Femur (tissue), 1 donor: Measurements from ENCODE around the gene PKDCC.
"Not testable (repeated sequence)": the region's sequence is repeated elsewhere in the genome, so short reads cannot be mapped to it uniquely, and the experiment has no call there.

Experiments used
- DNase-seq: peaks from one replicate; pipeline ENCODE4 v3.0.0-alpha.2; 2017

PKDCC gene

GRCh38 chr2:42050703-42051542, 3.1 kb downstream of the PKDCC start:
- no peak for DNase-seq

GRCh38 chr2:42051543-42052235, 3.9 kb downstream of the PKDCC start:
- DNase-seq, result no peak

- no peak for DNase-seq
These were observed 5.1 kb downstream of the PKDCC start for GRCh38 chr2:42052702-42053481.

- DNase-seq, result no peak
These were observed 5.6 kb downstream of the PKDCC start for GRCh38 chr2:42053482-42053790.

GRCh38 chr2:42053791-42054701, 6.2 kb downstream of the PKDCC start:
- DNase-seq, result peak; percentile 67

GRCh38 chr2:42054714-42055430, 7.1 kb downstream of the PKDCC start:
- DNase-seq, result no peak

GRCh38 chr2:42055573-42056514, 8.0 kb downstream of the PKDCC start:
- no peak for DNase-seq

GRCh38 chr2:42057159-42057901, 9.5 kb downstream of the PKDCC start:
- DNase-seq, result no peak

- DNase-seq, result no peak
These were observed 10.2 kb downstream of the PKDCC start for GRCh38 chr2:42057902-42058450.

GRCh38 chr2:42059261-42059898, 11.6 kb downstream of the PKDCC start:
- no peak for DNase-seq

GRCh38 chr2:42060028-42060427, 12.2 kb downstream of the PKDCC start:
- DNase-seq, result no peak

GRCh38 chr2:42060718-42061619, 13.1 kb downstream of the PKDCC start:
- peak; percentile 67 for DNase-seq

GRCh38 chr2:42061839-42062238, 14.0 kb downstream of the PKDCC start:
- no peak for DNase-seq

- no peak for DNase-seq
These were observed 15.8 kb downstream of the PKDCC start for GRCh38 chr2:42063431-42064171.

GRCh38 chr2:42064417-42064942, 16.7 kb downstream of the PKDCC start:
- DNase-seq, result no peak

GRCh38 chr2:42065753-42066152, 17.9 kb downstream of the PKDCC start:
- not testable (repeated sequence) for DNase-seq

GRCh38 chr2:42067001-42067400, 19.2 kb downstream of the PKDCC start:
- not testable (repeated sequence) for DNase-seq
